ENCODE measurements around the gene SERPINB6.
"Not testable (repeated sequence)": the region's sequence is repeated elsewhere in the genome, so short reads cannot be mapped to it uniquely, and the experiment has no call there.

The SERPINB6 gene

DNA sequence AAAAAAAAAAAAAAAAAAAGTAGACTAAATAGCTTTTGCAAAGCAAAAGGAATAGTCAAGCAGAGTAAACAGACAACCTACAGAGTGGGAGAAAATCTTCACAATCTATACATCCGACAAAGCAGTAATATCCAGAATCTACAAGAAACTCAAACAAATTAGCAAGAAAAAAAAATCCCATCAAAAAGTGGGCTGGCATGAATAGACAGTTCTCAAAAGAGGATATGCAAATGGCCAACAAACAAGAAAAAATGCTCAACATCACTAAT is 786 bp upstream of the SERPINB6 start:
- not testable (repeated sequence) for H3K36me3 ChIP-seq (ENCODE audit: insufficient read depth, low read length); H3K9me2 ChIP-seq (ENCODE audit: low read depth, low read length); H3K4me1 ChIP-seq (ENCODE audit: insufficient read depth, low read length, severe bottlenecking); H3K9me3 ChIP-seq (ENCODE audit: low read length); H2AFZ ChIP-seq (ENCODE audit: low read length); H3K4me3 ChIP-seq (ENCODE audit: low read depth, low read length, poor library complexity, severe bottlenecking); H3K4me2 ChIP-seq (ENCODE audit: low read length); H3K27ac ChIP-seq (ENCODE audit: low read depth, low read length, poor library complexity, severe bottlenecking); H3K79me2 ChIP-seq (ENCODE audit: insufficient read depth, low read length); H3K9ac ChIP-seq (ENCODE audit: low read length); H3K27me3 ChIP-seq (ENCODE audit: insufficient read depth, low read length); H3F3A ChIP-seq (ENCODE audit: insufficient read depth, low read length); H4K20me1 ChIP-seq (ENCODE audit: insufficient read depth, low read length)

GRCh38 chr6:2970753-2971419 is 481 bp downstream of the SERPINB6 start:
- H3K9ac ChIP-seq (ENCODE audit: low read length), result peak overlapping the region; percentile 51
- no peak overlapping the region for H3K27ac ChIP-seq (ENCODE audit: low read depth, low read length, poor library complexity, severe bottlenecking)
- H2AFZ ChIP-seq (ENCODE audit: low read length), result no peak overlapping the region

GRCh38 chr6:2970034-2970685 is 1.2 kb downstream of the SERPINB6 start:
- Histone ChIP-seq H3K27ac (ENCODE audit: low read depth, low read length, poor library complexity, severe bottlenecking) (no peak overlapping the region), H3K36me3 (ENCODE audit: insufficient read depth, low read length) (no peaks in the 10 kb centered on the region; the same call in 1 of the 2 replicates), H3K27me3 (ENCODE audit: insufficient read depth, low read length) (peaks cover 5% of the 10 kb centered on the region; the same call in 1 of the 2 replicates), H3K9ac (ENCODE audit: low read length) (no peak overlapping the region), H3K9me3 (ENCODE audit: low read length) (peaks cover 3% of the 10 kb centered on the region; the same call in 1 of the 2 replicates), H3K4me1 (ENCODE audit: insufficient read depth, low read length, severe bottlenecking) (peaks cover 7% of the 10 kb centered on the region), H3F3A (ENCODE audit: insufficient read depth, low read length) (no peaks in the 10 kb centered on the region), H4K20me1 (ENCODE audit: insufficient read depth, low read length) (no peaks in the 10 kb centered on the region), H2AFZ (ENCODE audit: low read length) (no peak overlapping the region), H3K4me2 (ENCODE audit: low read length) (peak overlapping the region; percentile 64; the same call in 1 of the 2 replicates), H3K4me3 (ENCODE audit: low read depth, low read length, poor library complexity, severe bottlenecking) (peak overlapping the region; percentile 64), H3K79me2 (ENCODE audit: insufficient read depth, low read length) (no peaks in the 10 kb centered on the region), H3K9me2 (ENCODE audit: low read depth, low read length) (no peaks in the 10 kb centered on the region)
- TF ChIP-seq, protein P1, sequence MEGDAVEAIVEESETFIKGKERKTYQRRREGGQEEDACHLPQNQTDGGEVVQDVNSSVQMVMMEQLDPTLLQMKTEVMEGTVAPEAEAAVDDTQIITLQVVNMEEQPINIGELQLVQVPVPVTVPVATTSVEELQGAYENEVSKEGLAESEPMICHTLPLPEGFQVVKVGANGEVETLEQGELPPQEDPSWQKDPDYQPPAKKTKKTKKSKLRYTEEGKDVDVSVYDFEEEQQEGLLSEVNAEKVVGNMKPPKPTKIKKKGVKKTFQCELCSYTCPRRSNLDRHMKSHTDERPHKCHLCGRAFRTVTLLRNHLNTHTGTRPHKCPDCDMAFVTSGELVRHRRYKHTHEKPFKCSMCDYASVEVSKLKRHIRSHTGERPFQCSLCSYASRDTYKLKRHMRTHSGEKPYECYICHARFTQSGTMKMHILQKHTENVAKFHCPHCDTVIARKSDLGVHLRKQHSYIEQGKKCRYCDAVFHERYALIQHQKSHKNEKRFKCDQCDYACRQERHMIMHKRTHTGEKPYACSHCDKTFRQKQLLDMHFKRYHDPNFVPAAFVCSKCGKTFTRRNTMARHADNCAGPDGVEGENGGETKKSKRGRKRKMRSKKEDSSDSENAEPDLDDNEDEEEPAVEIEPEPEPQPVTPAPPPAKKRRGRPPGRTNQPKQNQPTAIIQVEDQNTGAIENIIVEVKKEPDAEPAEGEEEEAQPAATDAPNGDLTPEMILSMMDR (IDR thresholded peaks at IDR 0.05; ENCODE audit: low read length), result no peak
- no peak for TF ChIP-seq EZH2 (IDR thresholded peaks at IDR 0.05; ENCODE audit: borderline replicate concordance, low read length)

More at GRCh38 chr6:2970753-2971419, 481 bp downstream of the SERPINB6 start:
- Histone ChIP-seq H3K79me2 (ENCODE audit: insufficient read depth, low read length) (no peaks in the 10 kb centered on the region), H3K4me3 (ENCODE audit: low read depth, low read length, poor library complexity, severe bottlenecking) (peak overlapping the region; percentile 64), H3K4me2 (ENCODE audit: low read length) (peak overlapping the region; percentile 64), H3K9me2 (ENCODE audit: low read depth, low read length) (no peaks in the 10 kb centered on the region), H3K9me3 (ENCODE audit: low read length) (peaks cover 3% of the 10 kb centered on the region; the same call in 1 of the 2 replicates), H4K20me1 (ENCODE audit: insufficient read depth, low read length) (no peaks in the 10 kb centered on the region), H3K36me3 (ENCODE audit: insufficient read depth, low read length) (no peaks in the 10 kb centered on the region; the same call in 1 of the 2 replicates), H3F3A (ENCODE audit: insufficient read depth, low read length) (no peaks in the 10 kb centered on the region), H3K4me1 (ENCODE audit: insufficient read depth, low read length, severe bottlenecking) (peaks cover 7% of the 10 kb centered on the region), H3K27me3 (ENCODE audit: insufficient read depth, low read length) (peaks cover 5% of the 10 kb centered on the region; the same call in 1 of the 2 replicates)
- TF ChIP-seq, protein P1 (IDR thresholded peaks at IDR 0.05; ENCODE audit: low read length), result no peak
- TF ChIP-seq EZH2 (IDR thresholded peaks at IDR 0.05; ENCODE audit: borderline replicate concordance, low read length), result no peak
